Upper lobe of left lung (tissue), 4 donors: ENCODE data around the gene CRKL.

Experiments
- CTCF ChIP-seq, 6 experiments: fragments of 450-650 bp in 4 of 6; fragments of 200-600 bp in 2 of 6; sonication (generic) in 2 of 6; IDR thresholded peaks; one replicate each; pipeline ENCODE4 v1.5.1; 2016 to 2019; ENCODE audit warnings: antibody characterized with exemption in 6 of 6
- POLR2A ChIP-seq, 4 donors: fragments of 450-650 bp; IDR thresholded peaks; one replicate each; pipeline ENCODE4 v1.5.1; 2016 to 2017; ENCODE audit warnings: antibody characterized with exemption in 4 of 4, mild to moderate bottlenecking in 2 of 4
- POLR2AphosphoS5 ChIP-seq, 2 donors: sonication (generic); formaldehyde crosslinking; IDR thresholded peaks; one replicate each; pipeline ENCODE4 v1.5.1; 2017; ENCODE audit warnings: antibody characterized with exemption in 2 of 2

DNA sequence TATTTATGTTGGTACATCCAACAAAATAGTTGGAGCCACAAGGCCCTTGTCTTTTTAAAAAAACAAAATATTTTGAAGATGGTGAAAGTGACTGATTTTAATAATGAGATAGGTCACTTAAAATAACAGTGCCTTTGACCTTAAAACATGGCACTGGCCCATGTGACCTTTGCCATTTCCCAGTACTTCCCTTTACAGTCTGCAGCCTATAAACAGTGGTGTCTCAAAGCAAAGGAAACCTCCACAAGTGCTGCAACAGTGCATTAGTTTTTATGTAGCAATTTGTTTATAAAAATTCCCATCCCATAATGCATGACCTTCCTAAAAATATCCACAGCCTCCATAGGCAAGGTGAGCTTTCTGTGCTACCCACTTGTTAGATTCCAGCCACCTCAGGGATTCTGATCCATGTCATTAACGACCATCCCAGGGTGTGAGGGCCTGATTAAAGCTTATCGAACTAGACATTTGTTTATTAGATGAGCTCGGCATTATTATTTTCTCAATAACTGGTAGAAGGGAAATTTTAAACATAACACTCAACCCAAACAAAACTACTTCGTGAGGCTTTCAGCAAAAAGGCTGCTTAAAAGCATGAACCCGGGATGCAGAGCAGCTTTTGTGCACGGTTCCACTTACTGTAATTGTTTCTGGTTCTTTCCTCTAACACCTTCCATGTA is 28.0 kb upstream of the CRKL start:
- TF ChIP-seq POLR2AphosphoS5 (IDR thresholded peaks at IDR 0.05) (no peak), CTCF (IDR thresholded peaks at IDR 0.05) (no peak), POLR2A (IDR thresholded peaks at IDR 0.05) (no peak)
